Nasal cavity respiratory epithelium epithelial cell of viscerocranial mucosa (primary cell): ENCODE measurements around the gene CNFN. TPM values are rescaled to one million over a fixed set of nuclear protein-coding genes. Genes with fewer than 3 reads are reported as not detected.

ENCODE experiments used
- total RNA-seq: library from RNA; depleted of rRNA; stranded (reverse); fragments of >200 nt; gene quantifications from 2 replicates; pipeline ENCODE4 v1.2.3, GENCODE V29; 2014

CNFN gene, protein sequence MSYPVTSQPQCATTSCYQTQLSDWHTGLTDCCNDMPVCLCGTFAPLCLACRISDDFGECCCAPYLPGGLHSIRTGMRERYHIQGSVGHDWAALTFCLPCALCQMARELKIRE
- total RNA-seq: 0.36 and 13.7 TPM in 2 replicates

DNA sequence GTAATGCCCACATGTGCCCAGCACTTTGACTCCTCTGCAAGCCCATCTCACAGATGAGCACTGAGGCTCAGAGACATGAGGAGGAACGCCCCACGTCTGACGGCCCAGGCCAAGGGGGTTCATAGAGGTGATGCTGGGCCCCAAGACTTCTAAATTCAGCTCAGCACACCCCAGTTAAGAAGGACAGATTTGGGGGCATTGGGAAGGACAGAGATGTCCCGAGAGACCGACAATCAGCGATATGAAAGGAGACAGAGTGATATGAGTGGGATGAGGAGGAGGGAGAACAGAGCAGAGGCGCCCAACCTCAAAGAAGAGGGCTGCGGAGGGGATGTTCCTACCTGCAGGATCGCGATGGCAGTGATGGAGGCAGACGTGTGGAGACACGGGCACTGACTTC, at the start of gene CNFN:
Gene CNFN (minus strand): TSS at position 399 of the 400 bp plus-strand sequence. CDS start 1,260 bp downstream, outside the sequence.

GRCh38 chr19:42427313-42427712, 37.2 kb upstream of the CNFN start, which contains the start of gene LIPE:
TSS of gene LIPE (minus strand) at chr19:42427388. CDS start at chr19:42427149, 239 bp downstream.

Other genes starting within 250 kb of the CNFN start
- 25.7 and 28.7 TPM in 2 replicates for gene DEDD2, start 172.6 kb downstream of the CNFN start, total RNA-seq
- 8.2 and 13.2 TPM in 2 replicates for gene ZNF526, start 170.0 kb downstream of the CNFN start, total RNA-seq
- 15.7 and 34.8 TPM in 2 replicates for gene GSK3A, start 147.7 kb downstream of the CNFN start, total RNA-seq
- 15.0 and 25.1 TPM in 2 replicates for gene ERF, start 135.2 kb downstream of the CNFN start, total RNA-seq
- gene CIC, start 121.0 kb downstream of the CNFN start, total RNA-seq: 12.3 and 50.7 TPM in 2 replicates
- under 0.01 and 1.1 TPM in 2 replicates for gene PRR19, start 88.2 kb downstream of the CNFN start, total RNA-seq
- 16.1 and 45.3 TPM in 2 replicates for gene PAFAH1B3, start 87.7 kb downstream of the CNFN start, total RNA-seq
- not detected in 2 replicates for gene TMEM145, start 77.0 kb downstream of the CNFN start, total RNA-seq
- 14.7 and 61.8 TPM in 2 replicates for gene MEGF8, start 64.7 kb downstream of the CNFN start, total RNA-seq
- gene LIPE, start 37.1 kb upstream of the CNFN start, total RNA-seq: 5.0 and 24.6 TPM in 2 replicates
- under 0.01 and 9.2 TPM in 2 replicates for gene CXCL17, start 52.6 kb upstream of the CNFN start, total RNA-seq
- gene CEACAM1, start 138.2 kb upstream of the CNFN start, total RNA-seq: 1.4 and 6.3 TPM in 2 replicates
- not detected in 2 replicates for gene CEACAM8, start 204.6 kb upstream of the CNFN start, total RNA-seq